A549 (cell line): ENCODE measurements around the gene MVD. TPM values are rescaled to one million over a fixed set of nuclear protein-coding genes. Genes with fewer than 3 reads are reported as not detected.

Source experiments
- ATAC-seq, 2 experiments: fragments of 200-7000 bp in 1 of 2; fragments of >200 bp in 1 of 2; cut with Nextera tagmentation in 1 of 2; cut with Tn5 transposase in 1 of 2; 3 replicates each; pipeline versions ENCODE4 v1.8.0 to v1.9.1; 2018 to 2020; ENCODE audit warnings: mild to moderate bottlenecking in 1 of 2, moderate library complexity in 1 of 2
- CTCF ChIA-PET: fragments of 300-600 bp; sonication (Branson Sonifier 250); formaldehyde crosslinking; extraction: SDS; loops from one replicate; lab custom pipeline; 2021; ENCODE audit warnings: antibody characterized with exemption, inconsistent platforms; lab: Yijun Ruan, JAX
- POLR2A ChIA-PET: fragments of 350-600 bp; formaldehyde crosslinking; extraction: SDS; loops from one replicate; lab custom pipeline; 2021; ENCODE audit warnings: antibody characterized with exemption, inconsistent platforms; lab: Yijun Ruan, JAX
- DNase-seq, 2 experiments: peaks; one replicate each; pipeline versions ENCODE4 v3.0.0 to v3.0.0-alpha.2; 2011 to 2016; ENCODE audit warnings: low read depth in 1 of 2, low spot score in 1 of 2
- FAIRE-seq: peaks from 2 replicates; lab custom pipeline; 2011; peaks lifted over from hg19 to GRCh38; lab: Jason Lieb, UNC
- H3K27ac ChIP-seq, 2 experiments: fragments of >200 bp; sonication (Bioruptor Twin); formaldehyde crosslinking; 3 replicates each; pipeline ENCODE4 v1.5.1; 2016 to 2017
- H3K4me1 ChIP-seq: fragments of >200 bp; sonication (Bioruptor Twin); formaldehyde crosslinking; 3 replicates; pipeline ENCODE4 v1.6.1; 2016
- H3K4me2 ChIP-seq: fragments of >200 bp; sonication (Bioruptor Twin); formaldehyde crosslinking; 3 replicates; pipeline ENCODE4 v1.6.1; 2016
- H3K4me3 ChIP-seq: fragments of >200 bp; sonication (Bioruptor Twin); formaldehyde crosslinking; 3 replicates; pipeline ENCODE4 v1.5.1; 2016
- H3K9me3 ChIP-seq: fragments of >200 bp; sonication (Bioruptor Twin); formaldehyde crosslinking; 3 replicates; pipeline ENCODE4 v1.6.1; 2016
- CHD2 ChIP-seq: fragments of 150-350 bp; IDR thresholded peaks from 2 replicates; pipeline ENCODE4 v1.6.1; 2014; ENCODE audit warnings: low read length; ENCODE audit not compliant: partially characterized antibody
- CHD4 ChIP-seq: fragments of 200-600 bp; sonication (generic); IDR thresholded peaks from 2 replicates; pipeline ENCODE4 v1.6.1; 2016; ENCODE audit warnings: antibody characterized with exemption, mild to moderate bottlenecking, borderline replicate concordance
- EHMT2 ChIP-seq: fragments of 200-600 bp; sonication (generic); IDR thresholded peaks from 2 replicates; pipeline ENCODE4 v1.6.1; 2016; ENCODE audit warnings: antibody characterized with exemption, low read depth, mild to moderate bottlenecking, moderate library complexity
- ESRRA ChIP-seq: fragments of 150-350 bp; IDR thresholded peaks from 2 replicates; pipeline ENCODE4 v1.6.1; 2014; ENCODE audit warnings: mild to moderate bottlenecking, low read length, borderline replicate concordance
- FOSL2 ChIP-seq, 2 experiments: fragments of 450-650 bp in 1 of 2; fragments of >200 bp in 1 of 2; sonication (Bioruptor Twin) in 1 of 2; formaldehyde crosslinking; IDR thresholded peaks; 2 replicates each; pipeline versions ENCODE4 v1.5.0 to v1.6.1; 2016 to 2020; ENCODE audit warnings: mild to moderate bottlenecking in 1 of 2, moderate library complexity in 1 of 2
- GATA3 ChIP-seq: IDR thresholded peaks from 2 replicates; pipeline ENCODE4 v1.6.1; 2012; ENCODE audit warnings: borderline replicate concordance
- HEYL ChIP-seq: fragments of 250-450 bp; sonication (Bioruptor Pico); IDR thresholded peaks from 2 replicates; pipeline ENCODE4 v1.8.0; 2021; ENCODE audit warnings: mild to moderate bottlenecking, moderate library complexity
- HOXB13 ChIP-seq: fragments of 250-450 bp; sonication (Bioruptor Pico); IDR thresholded peaks from 2 replicates; pipeline ENCODE4 v1.5.0; 2020; ENCODE audit warnings: low read depth, mild to moderate bottlenecking, moderate library complexity
- MAFK ChIP-seq: fragments of 450-650 bp; IDR thresholded peaks from 2 replicates; pipeline ENCODE4 v1.6.1; 2014; ENCODE audit not compliant: partially characterized antibody
- MAZ ChIP-seq: fragments of 150-350 bp; IDR thresholded peaks from 2 replicates; pipeline ENCODE4 v1.6.1; 2014; ENCODE audit warnings: antibody characterized with exemption, low read depth, low read length, borderline replicate concordance
- POLR2AphosphoS2 ChIP-seq: conservative IDR thresholded peaks from 2 replicates; pipeline ENCODE4 v1.6.1; 2012; ENCODE audit warnings: low read length, improper control_type of control experiment, inconsistent platforms
- RAD21 ChIP-seq, 2 experiments: fragments of >200 bp in 1 of 2; sonication (Bioruptor Twin) in 1 of 2; formaldehyde crosslinking in 1 of 2; IDR thresholded peaks in 1 of 2; conservative IDR thresholded peaks in 1 of 2; 2 replicates in 1 of 2; 3 replicates in 1 of 2; pipeline ENCODE4 v1.6.1; 2012 to 2018; ENCODE audit warnings: inconsistent platforms in 1 of 2
- RFX5 ChIP-seq: fragments of 450-650 bp; IDR thresholded peaks from 2 replicates; pipeline ENCODE4 v1.7.1; 2014; ENCODE audit warnings: antibody characterized with exemption, mild to moderate bottlenecking, moderate library complexity
- SREBF2 ChIP-seq: fragments of 450-650 bp; IDR thresholded peaks from 2 replicates; pipeline ENCODE4 v1.6.1; 2014; ENCODE audit warnings: mild to moderate bottlenecking, moderate library complexity
- WGBS: methylation state at CpG from one replicate; pipeline ENCODE4 v1.1.6; 2017; ENCODE audit errors: missing lambda C conversion rate; 5-methylcytosine and 5-hydroxymethylcytosine counted together
- polyA plus RNA-seq, 4 experiments: library from polyadenylated mRNA; depleted of rRNA in 3 of 4; stranded (reverse); fragments of >200 nt; fragmentation: RNase III in 1 of 4; extraction: RNeasy Plus Mini Kit Qiagen cat#74134 plus additional on column Dnase treatment in 1 of 4; gene quantifications; 2 replicates in 3 of 4; 3 replicates in 1 of 4; pipeline ENCODE4 v1.2.3, GENCODE V29; 2011 to 2017
- TF ChIP-seq, protein P1 (sequence below): IDR thresholded peaks from 2 replicates; pipeline ENCODE4 v1.6.1; 2012
- TF ChIP-seq, protein P2 (sequence below): fragments of 200-600 bp; sonication (generic); IDR thresholded peaks from 2 replicates; pipeline ENCODE4 v1.6.1; 2016; ENCODE audit warnings: antibody characterized with exemption, mild to moderate bottlenecking, moderate library complexity
- TF ChIP-seq, protein P3 (sequence below): IDR thresholded peaks from 2 replicates; pipeline ENCODE4 v1.6.1; 2012
- TF ChIP-seq, protein P4 (sequence below): fragments of 150-350 bp; IDR thresholded peaks from 2 replicates; pipeline ENCODE4 v1.6.1; 2014; ENCODE audit warnings: low read depth, mild to moderate bottlenecking, low read length
- TF ChIP-seq, protein P5 (sequence below): fragments of 450-650 bp; IDR thresholded peaks from 2 replicates; pipeline ENCODE4 v1.6.1; 2014; ENCODE audit warnings: antibody characterized with exemption
- TF ChIP-seq, protein P6 (sequence below): fragments of 250-450 bp; sonication (Bioruptor Pico); IDR thresholded peaks from 2 replicates; pipeline ENCODE4 v1.5.0; 2021; ENCODE audit warnings: mild to moderate bottlenecking, moderate library complexity, borderline replicate concordance
- TF ChIP-seq, protein P7 (sequence below): fragments of >200 bp; sonication (Bioruptor Twin); formaldehyde crosslinking; IDR thresholded peaks from 3 replicates; pipeline ENCODE4 v1.6.1; 2016

The MVD gene
- polyA plus RNA-seq, 2 of the 4 experiments (the other 2 are of a cell fraction): 5.8 to 43.1 TPM

DNA sequence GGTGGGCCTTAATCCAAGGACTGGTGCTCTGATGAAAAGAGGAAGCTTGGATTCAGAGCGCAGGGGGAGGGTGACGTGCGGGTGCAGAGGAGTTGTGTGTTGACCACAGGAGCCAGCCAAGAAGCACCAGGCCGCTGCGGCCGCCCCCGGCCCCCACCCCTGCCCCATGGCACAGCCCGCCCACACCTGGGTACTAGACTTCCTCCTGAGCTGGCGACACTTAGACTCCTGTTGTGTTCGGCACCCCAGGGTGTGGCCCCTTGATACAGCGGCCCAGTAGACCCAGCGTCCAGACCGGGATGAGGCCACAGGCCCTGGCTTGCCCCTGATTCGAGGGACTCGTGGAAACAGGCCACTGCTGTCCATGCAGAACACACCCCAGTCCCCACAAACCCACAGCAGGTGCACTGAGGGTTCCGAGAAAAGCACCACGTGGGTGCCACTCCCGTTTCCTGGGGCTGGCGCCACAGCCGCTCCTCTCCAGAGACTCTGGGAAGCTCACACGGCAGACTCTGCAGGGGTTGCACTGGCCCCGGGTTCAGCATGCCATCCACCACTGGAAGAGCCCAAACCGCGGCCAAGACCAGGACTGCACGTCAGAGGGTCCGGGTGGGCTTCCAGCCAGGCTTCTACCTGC is 29.2 kb upstream of the MVD start:
- POLR2A ChIA-PET: no interaction called here
- WGBS: 73% methylated on average over 13 of the region's 26 CpGs
- H3K27ac ChIP-seq: no peak overlapping the region
- TF ChIP-seq MAFK: no peak
- TF ChIP-seq, protein P1, sequence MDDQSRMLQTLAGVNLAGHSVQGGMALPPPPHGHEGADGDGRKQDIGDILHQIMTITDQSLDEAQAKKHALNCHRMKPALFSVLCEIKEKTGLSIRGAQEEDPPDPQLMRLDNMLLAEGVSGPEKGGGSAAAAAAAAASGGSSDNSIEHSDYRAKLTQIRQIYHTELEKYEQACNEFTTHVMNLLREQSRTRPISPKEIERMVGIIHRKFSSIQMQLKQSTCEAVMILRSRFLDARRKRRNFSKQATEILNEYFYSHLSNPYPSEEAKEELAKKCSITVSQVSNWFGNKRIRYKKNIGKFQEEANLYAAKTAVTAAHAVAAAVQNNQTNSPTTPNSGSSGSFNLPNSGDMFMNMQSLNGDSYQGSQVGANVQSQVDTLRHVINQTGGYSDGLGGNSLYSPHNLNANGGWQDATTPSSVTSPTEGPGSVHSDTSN: no peak
- TF ChIP-seq, all 56 proteins: peak for 0
- no peak for ATAC-seq
- Histone ChIP-seq H3K4me2 (no peak overlapping the region), H3K9me3 (no peaks in the 10 kb centered on the region), H3K4me1 (peaks cover 1% of the 10 kb centered on the region; the same call in 1 of the 3 replicates), H3K4me3 (no peak overlapping the region)
- no peak for FAIRE-seq
- no peak for DNase-seq
- CTCF ChIA-PET: interaction anchor here (0.7 to 1.1 kb wide), 2 partner anchors 46 to 64 kb away, joined by 3 read pairs; no protein-coding TSS in a partner anchor

DNA sequence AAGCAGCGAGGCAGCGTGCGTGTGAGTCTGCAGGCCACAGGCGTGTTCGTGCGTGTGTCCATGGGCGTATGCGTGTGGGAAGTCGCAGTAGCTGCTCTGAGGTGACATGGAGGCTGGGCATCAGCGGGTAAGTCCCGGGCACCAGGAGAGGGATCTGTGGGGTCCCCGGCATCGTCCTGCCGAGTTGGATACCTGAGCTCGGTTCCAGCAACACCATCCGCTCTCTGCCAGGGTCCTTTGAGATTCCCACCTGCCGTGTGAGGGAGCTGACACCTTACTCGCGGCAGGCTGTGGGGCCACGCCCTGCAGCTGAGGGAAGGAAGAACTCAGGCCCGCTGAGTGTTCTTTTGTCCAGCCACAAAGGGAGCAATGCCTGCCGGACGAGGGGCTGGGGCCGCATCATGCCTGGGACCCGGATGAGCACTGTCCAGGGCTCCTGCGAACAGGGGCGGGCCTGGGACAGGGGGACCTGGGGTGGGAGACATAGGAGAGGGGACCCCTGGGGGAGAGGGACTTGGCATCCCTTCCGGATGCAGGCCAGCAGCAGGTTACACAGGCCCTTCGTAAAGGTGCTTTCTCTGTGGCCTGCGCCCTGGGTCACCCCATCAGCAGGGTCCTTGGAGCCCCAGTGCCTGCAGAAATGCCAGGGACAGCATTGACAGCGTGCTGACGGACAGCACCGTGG is 28.4 kb upstream of the MVD start:
- ChIA-PET POLR2A (no interaction called here), CTCF (interaction anchor here (1.1 kb wide), 1 partner anchor 46 kb away, joined by 3 read pairs; no protein-coding TSS in a partner anchor)
- no peak overlapping the region for H3K27ac ChIP-seq
- no peak for DNase-seq
- FAIRE-seq: no peak
- WGBS: 83% methylated on average over 24 of the region's 33 CpGs
- no peak overlapping the region for H3K4me2 ChIP-seq
- no peak for ATAC-seq
- H3K4me3 ChIP-seq: no peak overlapping the region
- no peaks in the 10 kb centered on the region for H3K9me3 ChIP-seq
- peaks cover 4% of the 10 kb centered on the region; the same call in 1 of the 3 replicates for H3K4me1 ChIP-seq
- TF ChIP-seq HEYL (CRISPR knock-in tag): no peak
- TF ChIP-seq RFX5: no peak
- TF ChIP-seq, protein P2, sequence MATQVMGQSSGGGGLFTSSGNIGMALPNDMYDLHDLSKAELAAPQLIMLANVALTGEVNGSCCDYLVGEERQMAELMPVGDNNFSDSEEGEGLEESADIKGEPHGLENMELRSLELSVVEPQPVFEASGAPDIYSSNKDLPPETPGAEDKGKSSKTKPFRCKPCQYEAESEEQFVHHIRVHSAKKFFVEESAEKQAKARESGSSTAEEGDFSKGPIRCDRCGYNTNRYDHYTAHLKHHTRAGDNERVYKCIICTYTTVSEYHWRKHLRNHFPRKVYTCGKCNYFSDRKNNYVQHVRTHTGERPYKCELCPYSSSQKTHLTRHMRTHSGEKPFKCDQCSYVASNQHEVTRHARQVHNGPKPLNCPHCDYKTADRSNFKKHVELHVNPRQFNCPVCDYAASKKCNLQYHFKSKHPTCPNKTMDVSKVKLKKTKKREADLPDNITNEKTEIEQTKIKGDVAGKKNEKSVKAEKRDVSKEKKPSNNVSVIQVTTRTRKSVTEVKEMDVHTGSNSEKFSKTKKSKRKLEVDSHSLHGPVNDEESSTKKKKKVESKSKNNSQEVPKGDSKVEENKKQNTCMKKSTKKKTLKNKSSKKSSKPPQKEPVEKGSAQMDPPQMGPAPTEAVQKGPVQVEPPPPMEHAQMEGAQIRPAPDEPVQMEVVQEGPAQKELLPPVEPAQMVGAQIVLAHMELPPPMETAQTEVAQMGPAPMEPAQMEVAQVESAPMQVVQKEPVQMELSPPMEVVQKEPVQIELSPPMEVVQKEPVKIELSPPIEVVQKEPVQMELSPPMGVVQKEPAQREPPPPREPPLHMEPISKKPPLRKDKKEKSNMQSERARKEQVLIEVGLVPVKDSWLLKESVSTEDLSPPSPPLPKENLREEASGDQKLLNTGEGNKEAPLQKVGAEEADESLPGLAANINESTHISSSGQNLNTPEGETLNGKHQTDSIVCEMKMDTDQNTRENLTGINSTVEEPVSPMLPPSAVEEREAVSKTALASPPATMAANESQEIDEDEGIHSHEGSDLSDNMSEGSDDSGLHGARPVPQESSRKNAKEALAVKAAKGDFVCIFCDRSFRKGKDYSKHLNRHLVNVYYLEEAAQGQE: no peak
- no peak for TF ChIP-seq CHD2
- no peak for TF ChIP-seq CHD4
- TF ChIP-seq, protein P3, sequence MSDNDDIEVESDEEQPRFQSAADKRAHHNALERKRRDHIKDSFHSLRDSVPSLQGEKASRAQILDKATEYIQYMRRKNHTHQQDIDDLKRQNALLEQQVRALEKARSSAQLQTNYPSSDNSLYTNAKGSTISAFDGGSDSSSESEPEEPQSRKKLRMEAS: no peak
- TF ChIP-seq GATA3: no peak
- TF ChIP-seq, protein P4, sequence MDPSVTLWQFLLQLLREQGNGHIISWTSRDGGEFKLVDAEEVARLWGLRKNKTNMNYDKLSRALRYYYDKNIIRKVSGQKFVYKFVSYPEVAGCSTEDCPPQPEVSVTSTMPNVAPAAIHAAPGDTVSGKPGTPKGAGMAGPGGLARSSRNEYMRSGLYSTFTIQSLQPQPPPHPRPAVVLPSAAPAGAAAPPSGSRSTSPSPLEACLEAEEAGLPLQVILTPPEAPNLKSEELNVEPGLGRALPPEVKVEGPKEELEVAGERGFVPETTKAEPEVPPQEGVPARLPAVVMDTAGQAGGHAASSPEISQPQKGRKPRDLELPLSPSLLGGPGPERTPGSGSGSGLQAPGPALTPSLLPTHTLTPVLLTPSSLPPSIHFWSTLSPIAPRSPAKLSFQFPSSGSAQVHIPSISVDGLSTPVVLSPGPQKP: no peak
- TF ChIP-seq, protein P5, sequence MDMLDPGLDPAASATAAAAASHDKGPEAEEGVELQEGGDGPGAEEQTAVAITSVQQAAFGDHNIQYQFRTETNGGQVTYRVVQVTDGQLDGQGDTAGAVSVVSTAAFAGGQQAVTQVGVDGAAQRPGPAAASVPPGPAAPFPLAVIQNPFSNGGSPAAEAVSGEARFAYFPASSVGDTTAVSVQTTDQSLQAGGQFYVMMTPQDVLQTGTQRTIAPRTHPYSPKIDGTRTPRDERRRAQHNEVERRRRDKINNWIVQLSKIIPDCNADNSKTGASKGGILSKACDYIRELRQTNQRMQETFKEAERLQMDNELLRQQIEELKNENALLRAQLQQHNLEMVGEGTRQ: no peak
- no peak for TF ChIP-seq FOSL2 (IDR thresholded peaks at IDR 0.05)
- no peak for TF ChIP-seq FOSL2 (CRISPR knock-in tag; IDR thresholded peaks at IDR 0.05)
- no peak for TF ChIP-seq MAFK
- TF ChIP-seq, protein P6, sequence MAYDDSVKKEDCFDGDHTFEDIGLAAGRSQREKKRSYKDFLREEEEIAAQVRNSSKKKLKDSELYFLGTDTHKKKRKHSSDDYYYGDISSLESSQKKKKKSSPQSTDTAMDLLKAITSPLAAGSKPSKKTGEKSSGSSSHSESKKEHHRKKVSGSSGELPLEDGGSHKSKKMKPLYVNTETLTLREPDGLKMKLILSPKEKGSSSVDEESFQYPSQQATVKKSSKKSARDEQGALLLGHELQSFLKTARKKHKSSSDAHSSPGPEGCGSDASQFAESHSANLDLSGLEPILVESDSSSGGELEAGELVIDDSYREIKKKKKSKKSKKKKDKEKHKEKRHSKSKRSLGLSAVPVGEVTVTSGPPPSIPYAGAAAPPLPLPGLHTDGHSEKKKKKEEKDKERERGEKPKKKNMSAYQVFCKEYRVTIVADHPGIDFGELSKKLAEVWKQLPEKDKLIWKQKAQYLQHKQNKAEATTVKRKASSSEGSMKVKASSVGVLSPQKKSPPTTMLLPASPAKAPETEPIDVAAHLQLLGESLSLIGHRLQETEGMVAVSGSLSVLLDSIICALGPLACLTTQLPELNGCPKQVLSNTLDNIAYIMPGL (CRISPR knock-in tag): no peak
- no peak for TF ChIP-seq ESRRA
- no peak for TF ChIP-seq POLR2AphosphoS2
- TF ChIP-seq, protein P7, sequence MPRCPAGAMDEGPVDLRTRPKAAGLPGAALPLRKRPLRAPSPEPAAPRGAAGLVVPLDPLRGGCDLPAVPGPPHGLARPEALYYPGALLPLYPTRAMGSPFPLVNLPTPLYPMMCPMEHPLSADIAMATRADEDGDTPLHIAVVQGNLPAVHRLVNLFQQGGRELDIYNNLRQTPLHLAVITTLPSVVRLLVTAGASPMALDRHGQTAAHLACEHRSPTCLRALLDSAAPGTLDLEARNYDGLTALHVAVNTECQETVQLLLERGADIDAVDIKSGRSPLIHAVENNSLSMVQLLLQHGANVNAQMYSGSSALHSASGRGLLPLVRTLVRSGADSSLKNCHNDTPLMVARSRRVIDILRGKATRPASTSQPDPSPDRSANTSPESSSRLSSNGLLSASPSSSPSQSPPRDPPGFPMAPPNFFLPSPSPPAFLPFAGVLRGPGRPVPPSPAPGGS: no peak
- TF ChIP-seq HOXB13 (CRISPR knock-in tag): no peak
- TF ChIP-seq EHMT2: no peak
- no peak for TF ChIP-seq SREBF2
- no peak for TF ChIP-seq RAD21 (conservative IDR thresholded peaks at IDR 0.05 in 1 of 2, IDR thresholded peaks at IDR 0.05 in 1 of 2)
- TF ChIP-seq MAZ: no peak
